Vagina (tissue), 2 donors: ENCODE data around the gene MACROD2. TPM values are rescaled to one million over a fixed set of nuclear protein-coding genes. Genes with fewer than 3 reads are reported as not detected.

Experiments
- DNase-seq, 2 donors: peaks; one replicate each; pipeline ENCODE4 v3.0.0-alpha.2; 2017; ENCODE audit errors: extremely low spot score in 2 of 2
- H3K27ac ChIP-seq: fragments of 200-600 bp; sonication (generic); one replicate; pipeline ENCODE4 v1.5.1; 2019
- H3K27me3 ChIP-seq: fragments of 200-600 bp; sonication (generic); one replicate; pipeline ENCODE4 v1.5.1; 2019
- H3K36me3 ChIP-seq, 2 donors: fragments of 200-600 bp; sonication (generic); one replicate each; pipeline ENCODE4 v1.5.1; 2017 to 2019
- H3K4me1 ChIP-seq: fragments of 200-600 bp; sonication (generic); one replicate; pipeline ENCODE4 v1.5.1; 2019
- H3K4me3 ChIP-seq, 2 donors: fragments of 200-600 bp; sonication (generic); 1 replicate in 1 of 2; 2 replicates in 1 of 2; pipeline ENCODE4 v1.5.1; 2016 to 2019
- H3K9me3 ChIP-seq: fragments of 200-600 bp; sonication (generic); one replicate; pipeline ENCODE4 v1.5.1; 2019
- POLR2A ChIP-seq, 2 donors: fragments of 450-650 bp; IDR thresholded peaks; one replicate each; pipeline ENCODE4 v1.6.1; 2017; ENCODE audit warnings: antibody characterized with exemption in 2 of 2, mild to moderate bottlenecking in 2 of 2, moderate library complexity in 2 of 2
- POLR2AphosphoS5 ChIP-seq, 2 donors: sonication (generic); formaldehyde crosslinking; IDR thresholded peaks; one replicate each; pipeline ENCODE4 v1.9.0; 2017; ENCODE audit warnings: antibody characterized with exemption in 2 of 2, mild to moderate bottlenecking in 2 of 2, low read depth in 1 of 2; ENCODE audit not compliant: insufficient read depth in 1 of 2
- intact Hi-C: fragments of 100-400 bp; cut with DNase I; formaldehyde crosslinking; loops from one replicate; pipeline ENCODE4 v1.15.1; 2023
- total RNA-seq: library from RNA; depleted of rRNA; stranded (reverse); fragments of >200 nt; gene quantifications from one replicate; pipeline ENCODE4 v1.2.3, GENCODE V29; 2016
- TF ChIP-seq, protein P1 (sequence below), 3 experiments: fragments of 450-650 bp in 2 of 3; fragments of 200-600 bp in 1 of 3; sonication (generic) in 1 of 3; IDR thresholded peaks; one replicate each; pipeline ENCODE4 v1.5.1; 2017 to 2019; ENCODE audit warnings: antibody characterized with exemption in 3 of 3, mild to moderate bottlenecking in 2 of 3, moderate library complexity in 2 of 3

MACROD2 gene
- total RNA-seq, 1 donor from 2014 or later: 12.5 TPM

DNA sequence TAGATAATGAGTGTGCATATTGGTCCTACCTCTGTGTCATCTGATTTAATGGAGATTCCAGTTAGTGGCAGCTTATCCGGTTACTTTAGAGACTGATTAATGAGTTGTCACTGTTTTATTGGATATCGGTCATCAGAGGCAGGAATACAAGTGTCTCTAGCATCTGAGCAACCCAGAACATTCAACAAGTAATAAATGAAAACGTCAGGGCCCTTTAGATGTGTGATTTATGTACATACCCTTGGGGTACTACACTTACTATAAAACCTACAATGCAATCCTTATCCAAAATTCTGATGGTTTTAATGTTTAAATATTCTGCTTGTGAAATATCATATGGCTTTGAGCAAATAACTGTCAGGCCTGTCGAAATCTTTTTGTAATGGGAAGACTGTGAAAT, 1460.0 kb downstream of the MACROD2 start:
- intact Hi-C loops: no loop called here
- DNase-seq: no peak
- H3K36me3 ChIP-seq: no peaks in the 10 kb centered on the region

DNA sequence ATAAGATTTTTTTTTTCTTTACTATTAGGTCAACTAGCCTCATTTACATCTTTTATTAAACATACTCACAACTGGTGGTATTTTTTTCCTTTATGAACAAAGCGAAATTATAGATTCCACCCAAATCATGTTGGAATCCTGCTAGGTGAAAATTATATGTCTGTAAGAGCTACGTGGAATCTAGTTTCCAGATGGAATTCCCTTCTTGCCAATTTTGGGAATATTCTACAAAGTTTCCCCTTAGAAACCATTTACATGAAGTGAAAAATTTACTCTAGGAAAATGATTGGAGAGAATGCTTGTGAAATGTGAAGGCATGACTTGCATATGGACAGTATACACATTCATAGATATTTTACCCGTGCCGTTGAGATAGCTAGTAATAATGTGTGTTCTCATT, 1466.6 kb downstream of the MACROD2 start:
- intact Hi-C loops: no loop called here
- DNase-seq: no peak
- TF ChIP-seq POLR2AphosphoS5 (IDR thresholded peaks at IDR 0.05; ENCODE audit: insufficient read depth in 1 of 2, low read depth in 1 of 2) (no peak), POLR2A (IDR thresholded peaks at IDR 0.05) (no peak)
- TF ChIP-seq, protein P1, sequence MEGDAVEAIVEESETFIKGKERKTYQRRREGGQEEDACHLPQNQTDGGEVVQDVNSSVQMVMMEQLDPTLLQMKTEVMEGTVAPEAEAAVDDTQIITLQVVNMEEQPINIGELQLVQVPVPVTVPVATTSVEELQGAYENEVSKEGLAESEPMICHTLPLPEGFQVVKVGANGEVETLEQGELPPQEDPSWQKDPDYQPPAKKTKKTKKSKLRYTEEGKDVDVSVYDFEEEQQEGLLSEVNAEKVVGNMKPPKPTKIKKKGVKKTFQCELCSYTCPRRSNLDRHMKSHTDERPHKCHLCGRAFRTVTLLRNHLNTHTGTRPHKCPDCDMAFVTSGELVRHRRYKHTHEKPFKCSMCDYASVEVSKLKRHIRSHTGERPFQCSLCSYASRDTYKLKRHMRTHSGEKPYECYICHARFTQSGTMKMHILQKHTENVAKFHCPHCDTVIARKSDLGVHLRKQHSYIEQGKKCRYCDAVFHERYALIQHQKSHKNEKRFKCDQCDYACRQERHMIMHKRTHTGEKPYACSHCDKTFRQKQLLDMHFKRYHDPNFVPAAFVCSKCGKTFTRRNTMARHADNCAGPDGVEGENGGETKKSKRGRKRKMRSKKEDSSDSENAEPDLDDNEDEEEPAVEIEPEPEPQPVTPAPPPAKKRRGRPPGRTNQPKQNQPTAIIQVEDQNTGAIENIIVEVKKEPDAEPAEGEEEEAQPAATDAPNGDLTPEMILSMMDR (IDR thresholded peaks at IDR 0.05): no peak
- no peak overlapping the region for H3K27ac ChIP-seq
- no peaks in the 10 kb centered on the region for H3K9me3 ChIP-seq
- H3K4me3 ChIP-seq: no peak overlapping the region
- H3K36me3 ChIP-seq: no peaks in the 10 kb centered on the region
- no peaks in the 10 kb centered on the region for H3K27me3 ChIP-seq
- no peaks in the 10 kb centered on the region for H3K4me1 ChIP-seq

More for the DNA sequence above, 1460.0 kb downstream of the MACROD2 start:
- H3K27ac ChIP-seq: no peak overlapping the region
- no peak overlapping the region for H3K4me3 ChIP-seq
- TF ChIP-seq POLR2A (IDR thresholded peaks at IDR 0.05): no peak
- TF ChIP-seq POLR2AphosphoS5 (IDR thresholded peaks at IDR 0.05; ENCODE audit: insufficient read depth in 1 of 2, low read depth in 1 of 2): no peak
- TF ChIP-seq, protein P1 (IDR thresholded peaks at IDR 0.05): no peak
- H3K9me3 ChIP-seq: no peaks in the 10 kb centered on the region
- H3K4me1 ChIP-seq: no peaks in the 10 kb centered on the region
- no peaks in the 10 kb centered on the region for H3K27me3 ChIP-seq

DNA sequence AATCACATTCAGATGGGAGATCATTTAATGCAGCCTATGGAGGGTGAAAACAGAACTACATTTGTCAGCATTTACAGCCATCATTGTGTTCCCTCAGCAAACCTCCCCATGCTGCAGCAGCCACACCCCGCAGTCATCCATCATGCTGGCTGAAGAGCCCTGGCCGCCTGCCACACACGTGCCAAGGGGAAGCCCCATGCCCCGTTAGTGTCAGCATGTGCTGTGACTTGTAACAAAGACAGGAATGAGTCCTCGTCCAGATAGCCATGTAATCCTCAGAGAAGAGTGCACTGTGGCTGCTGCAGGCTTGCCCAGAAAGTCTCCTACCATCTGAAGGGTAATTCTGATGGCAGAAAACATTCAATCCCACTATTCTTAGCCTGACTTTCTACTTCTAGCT, 1480.2 kb downstream of the MACROD2 start:
- intact Hi-C loops: no loop called here
- Histone ChIP-seq H3K4me1 (no peaks in the 10 kb centered on the region), H3K27me3 (no peaks in the 10 kb centered on the region), H3K36me3 (no peaks in the 10 kb centered on the region), H3K27ac (no peak overlapping the region), H3K4me3 (no peak overlapping the region), H3K9me3 (no peaks in the 10 kb centered on the region)
- no peak for TF ChIP-seq POLR2A (IDR thresholded peaks at IDR 0.05)
- TF ChIP-seq, protein P1 (IDR thresholded peaks at IDR 0.05): no peak
- TF ChIP-seq POLR2AphosphoS5 (IDR thresholded peaks at IDR 0.05; ENCODE audit: insufficient read depth in 1 of 2, low read depth in 1 of 2): no peak
- no peak for DNase-seq

DNA sequence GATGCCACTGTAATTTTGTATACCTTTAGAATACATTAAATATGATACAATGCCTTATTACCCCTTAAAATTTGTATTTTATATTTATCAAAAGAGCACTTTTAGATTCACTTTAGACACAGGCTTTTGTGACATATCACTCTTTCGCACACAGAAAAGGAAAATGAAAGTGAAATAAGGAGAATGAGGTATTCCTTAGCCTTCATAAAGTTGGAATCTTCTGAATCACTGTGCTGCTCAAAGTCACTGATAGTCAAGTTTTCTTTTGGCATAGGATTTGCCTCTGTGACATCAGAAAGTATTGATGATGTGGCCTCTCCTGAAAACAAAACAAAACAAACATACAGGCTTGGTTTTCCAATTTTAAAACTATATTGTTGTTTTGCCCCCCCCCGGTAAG, 1480.9 kb downstream of the MACROD2 start:
- no peaks in the 10 kb centered on the region for H3K36me3 ChIP-seq
- no peaks in the 10 kb centered on the region for H3K4me1 ChIP-seq
- H3K4me3 ChIP-seq: no peak overlapping the region
- no peak overlapping the region for H3K27ac ChIP-seq
- H3K27me3 ChIP-seq: no peaks in the 10 kb centered on the region
- TF ChIP-seq POLR2A (IDR thresholded peaks at IDR 0.05) (no peak), POLR2AphosphoS5 (IDR thresholded peaks at IDR 0.05; ENCODE audit: insufficient read depth in 1 of 2, low read depth in 1 of 2) (no peak)
- TF ChIP-seq, protein P1 (IDR thresholded peaks at IDR 0.05): no peak
- no peaks in the 10 kb centered on the region for H3K9me3 ChIP-seq
- no peak for DNase-seq
- intact Hi-C loops: no loop called here

DNA sequence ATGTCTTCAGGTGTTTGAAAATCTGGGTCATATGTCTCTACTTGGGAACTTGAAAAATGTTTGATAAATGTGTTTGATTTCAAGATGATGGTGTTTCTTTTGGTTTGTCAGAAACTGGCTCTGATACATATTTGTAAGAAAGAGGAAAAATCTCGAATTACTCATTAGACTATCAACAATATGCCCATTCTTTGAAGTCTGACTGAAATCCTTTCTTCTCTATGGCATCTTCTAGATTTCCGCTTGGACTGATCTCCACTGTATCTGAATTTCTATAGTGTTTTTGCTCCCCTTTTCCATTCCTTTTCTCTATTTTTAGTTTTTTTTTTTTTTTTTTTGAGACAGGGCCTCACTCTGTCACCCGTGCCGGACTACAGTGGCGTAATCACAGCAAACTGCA, 1481.5 kb downstream of the MACROD2 start:
- H3K4me3 ChIP-seq: no peak overlapping the region
- DNase-seq: no peak
- intact Hi-C loops: no loop called here
- no peaks in the 10 kb centered on the region for H3K9me3 ChIP-seq
- TF ChIP-seq, protein P1 (IDR thresholded peaks at IDR 0.05): no peak
- no peak for TF ChIP-seq POLR2A (IDR thresholded peaks at IDR 0.05)
- no peak for TF ChIP-seq POLR2AphosphoS5 (IDR thresholded peaks at IDR 0.05; ENCODE audit: insufficient read depth in 1 of 2, low read depth in 1 of 2)
- no peaks in the 10 kb centered on the region for H3K4me1 ChIP-seq
- H3K27me3 ChIP-seq: no peaks in the 10 kb centered on the region
- H3K36me3 ChIP-seq: no peaks in the 10 kb centered on the region
- H3K27ac ChIP-seq: no peak overlapping the region
